A673 (cell line): Measurements from ENCODE around the gene TTC1. TPM values are rescaled to one million over a fixed set of nuclear protein-coding genes. Genes with fewer than 3 reads are reported as not detected.

Experiments used
- BruUV-seq: library from RNA; stranded (reverse); fragments of 400-500 nt; replicated peaks from 2 replicates; lab custom pipeline; 2021; lab: Mats Ljungman, UMichigan
- CTCF ChIA-PET: fragments of 300-600 bp; sonication (Branson Sonifier 250); formaldehyde crosslinking; loops from one replicate; lab custom pipeline; 2022; ENCODE audit warnings: antibody characterized with exemption; lab: Charles Lee
- POLR2A ChIA-PET: fragments of 300-600 bp; sonication (Branson Sonifier 250); formaldehyde crosslinking; loops from one replicate; lab custom pipeline; 2022; ENCODE audit warnings: antibody characterized with exemption; ENCODE audit not compliant: low non-redundant PET; lab: Charles Lee
- DNase-seq: peaks from one replicate; pipeline ENCODE4 v3.0.0-alpha.2; 2015; ENCODE audit warnings: low spot score
- H3K27ac ChIP-seq: fragments of 200-600 bp; sonication (generic); 2 replicates; pipeline ENCODE4 v1.5.1; 2016; ENCODE audit warnings: mixed run types, low read depth, mild to moderate bottlenecking, mixed read lengths, antibody characterized with exemption, low read length; ENCODE audit not compliant: poor library complexity, severe bottlenecking
- H3K27me3 ChIP-seq: fragments of 200-600 bp; sonication (generic); replicated peaks from 2 replicates; pipeline ENCODE4 v1.6.1; 2017; ENCODE audit warnings: mixed run types, low read depth, mild to moderate bottlenecking, mixed read lengths, antibody characterized with exemption, low read length; ENCODE audit not compliant: insufficient read depth, poor library complexity
- H3K36me3 ChIP-seq: fragments of 200-600 bp; sonication (generic); 2 replicates; pipeline ENCODE4 v1.6.1; 2016; ENCODE audit warnings: mixed run types, mild to moderate bottlenecking, mixed read lengths, antibody characterized with exemption, low read length; ENCODE audit not compliant: insufficient read depth, poor library complexity, severe bottlenecking
- H3K4me1 ChIP-seq: fragments of 200-600 bp; sonication (generic); 2 replicates; pipeline ENCODE4 v1.6.1; 2017; ENCODE audit warnings: mixed run types, mild to moderate bottlenecking, mixed read lengths, antibody characterized with exemption, low read length; ENCODE audit not compliant: insufficient read depth, poor library complexity, severe bottlenecking
- H3K4me3 ChIP-seq: fragments of 200-600 bp; sonication (generic); 2 replicates; pipeline ENCODE4 v1.5.1; 2016; ENCODE audit warnings: low read depth, mixed run types, mild to moderate bottlenecking, mixed read lengths, low read length; ENCODE audit not compliant: poor library complexity, severe bottlenecking
- H3K9me3 ChIP-seq: fragments of 200-600 bp; sonication (generic); 2 replicates; pipeline ENCODE4 v1.6.1; 2016; ENCODE audit warnings: mixed run types, low read depth, mild to moderate bottlenecking, mixed read lengths, antibody characterized with exemption, low read length; ENCODE audit not compliant: poor library complexity, severe bottlenecking
- EZH2 ChIP-seq: fragments of 200-600 bp; sonication (generic); IDR thresholded peaks from 2 replicates; pipeline ENCODE4 v1.6.1; 2017; ENCODE audit warnings: borderline replicate concordance, low read depth, mild to moderate bottlenecking, mixed read lengths, antibody characterized with exemption, low read length; ENCODE audit not compliant: poor library complexity, severe bottlenecking
- intact Hi-C: fragments of 100-400 bp; cut with micrococcal nuclease; formaldehyde crosslinking; loops from one replicate; pipeline ENCODE4 v1.10.0; 2022; ENCODE audit not compliant: unreplicated experiment
- total RNA-seq: library from RNA; stranded (reverse); gene quantifications from 2 replicates; pipeline ENCODE4 v1.2.3, GENCODE V29; 2021
- TF ChIP-seq, protein P1 (sequence below): fragments of 300-800, 200-600 bp; sonication (generic); conservative IDR thresholded peaks from 2 replicates; pipeline ENCODE4 v1.5.1; 2017; ENCODE audit warnings: low read depth, mild to moderate bottlenecking, antibody characterized with exemption, low read length, moderate library complexity, mixed read lengths

The TTC1 gene
- total RNA-seq, 1 experiment from 2014 or later = 66.5 TPM

DNA sequence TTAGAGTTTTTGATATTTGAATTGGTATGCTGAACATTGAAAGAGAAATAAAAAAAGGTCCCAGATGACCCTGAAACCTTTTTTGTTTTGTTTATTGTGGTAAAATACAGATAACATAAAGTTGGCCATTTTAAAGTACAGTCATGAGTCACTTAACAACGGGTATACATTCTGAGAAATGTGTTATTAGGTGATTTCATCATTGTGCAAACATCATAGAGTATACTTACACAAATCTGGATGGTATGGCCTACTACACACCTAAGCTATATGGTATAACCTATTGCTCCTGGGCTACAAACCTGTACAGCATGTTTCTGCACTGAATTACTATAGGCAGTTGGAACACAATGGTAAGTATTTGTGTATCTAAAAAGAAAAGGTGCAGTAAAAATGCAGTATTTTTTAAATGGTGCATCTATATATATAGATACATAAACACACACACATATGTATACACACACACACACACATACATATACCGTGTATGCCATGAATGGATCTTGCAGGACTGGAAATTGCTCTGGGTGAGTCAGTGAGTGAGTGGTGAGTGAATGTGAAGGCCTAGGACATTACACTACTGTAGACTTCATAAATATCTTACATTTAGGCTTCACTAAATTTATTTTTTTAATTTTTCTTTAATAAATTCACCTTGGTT is 31.0 kb downstream of the TTC1 start:
- CTCF ChIA-PET = no interaction called here
- H3K4me3 ChIP-seq = no peak overlapping the region
- no TSS peak for BruUV-seq
- peaks cover 30% of the 10 kb centered on the region for H3K36me3 ChIP-seq
- POLR2A ChIA-PET = no interaction called here
- DNase-seq = no peak
- TF ChIP-seq, protein P1, sequence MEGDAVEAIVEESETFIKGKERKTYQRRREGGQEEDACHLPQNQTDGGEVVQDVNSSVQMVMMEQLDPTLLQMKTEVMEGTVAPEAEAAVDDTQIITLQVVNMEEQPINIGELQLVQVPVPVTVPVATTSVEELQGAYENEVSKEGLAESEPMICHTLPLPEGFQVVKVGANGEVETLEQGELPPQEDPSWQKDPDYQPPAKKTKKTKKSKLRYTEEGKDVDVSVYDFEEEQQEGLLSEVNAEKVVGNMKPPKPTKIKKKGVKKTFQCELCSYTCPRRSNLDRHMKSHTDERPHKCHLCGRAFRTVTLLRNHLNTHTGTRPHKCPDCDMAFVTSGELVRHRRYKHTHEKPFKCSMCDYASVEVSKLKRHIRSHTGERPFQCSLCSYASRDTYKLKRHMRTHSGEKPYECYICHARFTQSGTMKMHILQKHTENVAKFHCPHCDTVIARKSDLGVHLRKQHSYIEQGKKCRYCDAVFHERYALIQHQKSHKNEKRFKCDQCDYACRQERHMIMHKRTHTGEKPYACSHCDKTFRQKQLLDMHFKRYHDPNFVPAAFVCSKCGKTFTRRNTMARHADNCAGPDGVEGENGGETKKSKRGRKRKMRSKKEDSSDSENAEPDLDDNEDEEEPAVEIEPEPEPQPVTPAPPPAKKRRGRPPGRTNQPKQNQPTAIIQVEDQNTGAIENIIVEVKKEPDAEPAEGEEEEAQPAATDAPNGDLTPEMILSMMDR = no peak
- no peak for TF ChIP-seq EZH2
- no peak overlapping the region for H3K27ac ChIP-seq
- no peaks in the 10 kb centered on the region for H3K27me3 ChIP-seq
- intact Hi-C loops = no loop called here
- H3K4me1 ChIP-seq = peaks cover 4% of the 10 kb centered on the region
- no peaks in the 10 kb centered on the region for H3K9me3 ChIP-seq

DNA sequence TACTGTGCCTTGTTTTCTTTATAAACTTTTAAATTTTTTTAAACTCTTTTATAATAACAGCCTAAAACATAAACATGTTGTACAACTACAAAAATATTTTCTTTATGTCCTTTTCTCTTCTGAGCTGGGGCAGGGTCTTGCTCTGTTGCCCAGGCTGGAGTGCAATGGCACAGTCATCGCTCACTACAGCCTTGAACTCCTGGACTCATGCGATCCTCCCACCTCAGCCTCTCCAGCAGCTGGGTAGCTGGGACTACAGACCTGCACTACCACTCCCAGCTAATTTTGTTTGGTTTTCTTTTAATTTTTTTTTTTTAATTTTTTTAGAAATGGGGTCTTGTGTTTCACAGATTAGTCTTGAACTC is 31.5 kb downstream of the TTC1 start:
- no peak for DNase-seq
- POLR2A ChIA-PET = no interaction called here
- CTCF ChIA-PET = no interaction called here
- H3K4me3 ChIP-seq = no peak overlapping the region
- no peak overlapping the region for H3K27ac ChIP-seq
- intact Hi-C loops = no loop called here
- no TSS peak for BruUV-seq
- peaks cover 6% of the 10 kb centered on the region for H3K4me1 ChIP-seq
- no peaks in the 10 kb centered on the region for H3K9me3 ChIP-seq
- no peaks in the 10 kb centered on the region for H3K27me3 ChIP-seq
- TF ChIP-seq, protein P1 = no peak
- peaks cover 26% of the 10 kb centered on the region for H3K36me3 ChIP-seq

DNA sequence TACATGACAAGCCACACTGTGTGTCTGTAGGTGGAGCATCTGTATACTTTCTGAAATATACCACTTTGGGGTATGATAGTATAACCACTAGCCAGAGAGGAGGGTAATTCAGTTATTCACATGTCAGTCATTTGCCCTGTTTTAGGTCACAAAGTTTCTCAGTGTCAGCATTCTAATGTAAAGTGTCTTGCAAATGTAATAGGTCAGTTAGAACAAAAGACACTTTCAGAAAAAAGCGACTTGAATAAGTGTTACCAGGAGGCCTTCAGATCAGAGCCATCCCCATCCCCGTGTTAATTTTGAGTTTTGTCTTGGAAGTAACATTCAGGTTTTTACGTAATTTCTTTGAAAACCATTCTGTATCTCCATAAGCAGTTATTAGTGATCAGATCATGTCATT is 33.7 kb downstream of the TTC1 start:
- no peak overlapping the region for H3K4me3 ChIP-seq
- BruUV-seq = no TSS peak
- CTCF ChIA-PET = no interaction called here

More for the DNA sequence above, 33.7 kb downstream of the TTC1 start:
- peaks cover 12% of the 10 kb centered on the region for H3K36me3 ChIP-seq
- no peak for DNase-seq
- peaks cover 6% of the 10 kb centered on the region for H3K4me1 ChIP-seq
- H3K9me3 ChIP-seq = no peaks in the 10 kb centered on the region
- intact Hi-C loops = no loop called here
- H3K27ac ChIP-seq = no peak overlapping the region
- POLR2A ChIA-PET = no interaction called here
- no peak for TF ChIP-seq EZH2
- TF ChIP-seq, protein P1 = no peak
- H3K27me3 ChIP-seq = no peaks in the 10 kb centered on the region
